B cell (primary cell): ENCODE results near the gene ABCC1.

Source experiments
- CTCF ChIP-seq: fragments of 200-600 bp; IDR thresholded peaks from one replicate; pipeline ENCODE4 v1.8.0; 2022; ENCODE audit warnings: antibody characterized with exemption, mild to moderate bottlenecking
- EZH2 ChIP-seq: IDR thresholded peaks from 2 replicates; pipeline ENCODE4 v1.6.1; 2012; ENCODE audit warnings: borderline replicate concordance, low read depth, mild to moderate bottlenecking, moderate library complexity, low read length; ENCODE audit not compliant: insufficient read depth, poor library complexity, severe bottlenecking

- TF ChIP-seq CTCF = no peak
- TF ChIP-seq EZH2 = no peak
These were observed 223.6 kb downstream of the ABCC1 start for GRCh38 chr16:16172991-16173390.
